NCI-H2227 treated with DMSO at 0.1 percent for 48 hours (cell line): ENCODE measurements around the gene TOM1L2.

Experiments
- DNase-seq: peaks from one replicate; lab custom pipeline; 2025; lab: John Stamatoyannopoulos, UW

The TOM1L2 gene

GRCh38 chr17:17994271-17995069 is 22.3 kb upstream of the TOM1L2 start:
- DNase-seq, result no peak

GRCh38 chr17:17993852-17994251 is 21.7 kb upstream of the TOM1L2 start:
- no peak for DNase-seq

GRCh38 chr17:17993366-17993765 is 21.2 kb upstream of the TOM1L2 start:
- no peak for DNase-seq

DNA sequence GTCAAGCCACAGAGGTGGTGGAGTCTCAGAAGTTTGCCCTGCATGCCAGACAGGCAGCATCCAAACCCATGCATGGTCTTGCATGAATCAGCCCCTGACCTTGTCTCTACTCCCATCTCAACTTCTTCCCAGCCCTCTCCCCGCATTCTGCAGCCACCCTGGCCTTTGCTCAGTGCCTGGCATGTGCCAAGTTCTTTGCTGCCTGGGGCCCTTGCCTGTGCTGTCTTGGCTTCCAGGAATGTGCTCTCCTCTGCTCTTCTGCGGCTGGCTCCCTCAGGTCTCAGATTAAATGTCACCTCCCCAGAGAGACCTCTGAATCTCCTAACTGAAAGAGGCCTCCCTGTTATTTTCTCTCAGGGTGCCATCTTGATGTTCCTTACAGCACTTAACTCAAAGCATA is 18.1 kb upstream of the TOM1L2 start:
- no peak for DNase-seq

- DNase-seq, result no peak
Observed at GRCh38 chr17:17989618-17990017, 17.4 kb upstream of the TOM1L2 start.

- DNase-seq, result no peak
Observed at GRCh38 chr17:17989081-17989480, 16.9 kb upstream of the TOM1L2 start.

DNA sequence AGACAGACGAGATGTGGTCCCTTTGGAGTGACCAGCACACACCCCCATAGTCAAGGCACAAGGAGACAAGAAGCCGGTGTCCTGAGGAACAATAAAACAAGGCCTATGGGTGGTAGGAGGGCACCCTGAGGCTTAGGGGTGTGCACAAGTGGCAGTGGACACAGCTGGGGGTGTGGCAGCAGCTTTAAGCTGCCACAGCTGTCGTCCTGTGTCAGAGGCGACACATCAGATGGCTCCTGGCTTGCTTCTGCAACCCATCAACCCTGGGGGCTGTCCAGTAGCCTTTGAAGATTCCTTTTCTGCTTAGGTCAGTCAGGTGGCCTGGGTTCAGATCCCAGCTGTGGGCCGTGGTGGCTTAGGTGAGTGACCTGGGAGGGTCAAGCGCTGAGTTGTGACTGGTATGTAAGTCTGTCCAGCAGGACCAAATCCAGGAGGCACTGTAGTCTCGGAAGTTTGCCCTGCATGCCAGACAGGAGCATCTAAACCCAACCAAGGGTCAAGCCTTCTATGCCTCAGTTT is 16.3 kb upstream of the TOM1L2 start:
- no peak for DNase-seq

- DNase-seq, result no peak
Observed at GRCh38 chr17:17987901-17988300, 15.7 kb upstream of the TOM1L2 start.

- DNase-seq, result no peak
Observed at GRCh38 chr17:17987187-17987896, 15.1 kb upstream of the TOM1L2 start.

DNA sequence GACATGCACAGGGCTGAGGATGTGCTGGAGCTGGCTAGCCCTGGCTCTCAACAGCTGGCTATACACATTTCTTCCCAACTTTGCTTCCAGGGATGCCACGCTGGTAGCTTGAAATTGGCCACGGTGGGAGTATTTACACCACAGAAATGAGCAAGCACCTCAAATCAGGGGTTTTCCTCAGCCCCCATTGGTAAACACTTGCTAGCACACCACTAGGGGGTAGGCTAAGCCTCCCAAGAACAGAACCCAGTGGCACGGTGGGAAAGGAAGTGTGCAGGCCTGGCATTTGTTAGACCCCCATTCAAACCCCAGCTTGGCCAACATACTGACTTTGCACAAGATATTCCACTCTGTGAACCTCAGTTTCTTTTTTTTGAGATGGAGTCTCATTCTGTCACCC is 13.4 kb upstream of the TOM1L2 start:
- no peak for DNase-seq

DNA sequence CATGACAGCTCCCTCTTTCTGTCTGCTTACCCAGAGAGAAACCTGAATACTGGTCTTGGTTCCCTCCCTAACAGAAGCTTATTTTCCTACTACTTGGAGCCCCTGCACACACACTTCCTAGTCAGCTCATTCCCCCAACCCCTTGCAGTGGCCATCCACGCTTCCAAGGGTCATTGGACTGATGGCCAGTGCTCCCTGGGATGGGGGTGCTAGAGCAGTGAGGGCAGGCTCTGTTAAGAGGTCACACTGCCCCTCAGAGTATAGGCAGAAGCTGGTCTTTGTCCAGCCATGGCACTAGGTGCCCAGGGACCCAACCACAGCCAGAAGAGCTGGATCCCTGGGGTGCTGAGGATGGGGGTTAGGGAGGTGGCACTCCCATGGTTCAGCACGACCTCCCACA is 13.0 kb upstream of the TOM1L2 start:
- DNase-seq, result no peak

DNA sequence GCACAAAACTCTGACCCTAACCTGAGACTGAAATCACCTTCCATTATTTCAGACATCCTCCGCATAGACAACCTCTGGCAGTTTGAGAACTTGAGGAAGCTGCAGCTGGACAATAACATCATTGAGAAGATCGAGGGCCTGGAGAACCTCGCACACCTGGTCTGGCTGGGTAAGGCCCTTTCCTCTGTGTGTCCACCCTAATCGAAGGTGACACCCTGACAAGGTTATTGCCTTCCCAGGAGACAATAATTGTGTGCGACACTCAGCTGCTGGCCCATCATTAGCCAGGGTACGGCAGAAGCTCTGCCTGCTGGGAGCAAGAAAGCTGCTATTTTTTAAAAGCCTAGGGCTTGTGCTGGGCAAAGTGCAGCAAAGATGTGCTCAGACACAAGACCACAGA is 11.6 kb upstream of the TOM1L2 start:
- no peak for DNase-seq

- no peak for DNase-seq
Observed at GRCh38 chr17:17983376-17983775, 11.2 kb upstream of the TOM1L2 start.

DNA sequence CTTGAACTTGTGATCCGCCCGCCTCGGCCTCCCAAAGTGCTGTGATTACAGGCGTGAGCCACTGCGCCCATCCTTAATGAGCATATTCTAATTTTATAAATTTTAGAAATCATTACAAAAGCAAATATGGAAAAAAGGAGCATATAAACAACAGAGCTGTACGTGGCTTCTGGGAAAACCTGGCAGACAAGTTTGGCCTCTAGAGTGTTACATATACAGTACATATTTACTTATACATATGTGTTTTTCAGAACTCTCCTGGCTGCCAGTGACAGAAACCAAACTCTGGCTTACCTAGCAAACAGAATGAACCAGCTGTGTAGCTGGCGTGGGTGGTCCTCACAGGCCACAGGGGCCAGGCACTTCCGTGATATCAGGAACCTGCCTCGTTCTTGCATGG is 10.6 kb upstream of the TOM1L2 start:
- DNase-seq, result no peak

DNA sequence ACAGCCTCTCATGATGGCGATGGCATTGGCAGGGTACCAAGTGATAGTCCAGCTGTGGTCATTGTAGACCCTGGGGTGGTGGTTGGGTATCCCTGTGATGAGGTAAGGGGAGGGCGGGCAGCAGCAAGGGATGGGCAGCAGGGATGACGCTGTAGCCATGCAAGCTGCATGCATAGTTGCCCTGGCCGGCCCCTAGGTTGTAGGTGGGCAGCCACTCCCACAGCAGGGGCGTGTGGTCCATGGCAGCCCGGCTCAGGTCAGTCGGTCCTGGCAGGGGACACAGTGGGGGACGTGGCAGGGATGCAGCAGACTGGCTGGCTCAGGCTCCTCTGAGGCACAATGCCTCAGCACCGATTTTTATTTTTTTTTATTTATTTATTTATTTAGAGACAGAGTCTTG is 9.1 kb upstream of the TOM1L2 start:
- DNase-seq, result no peak

GRCh38 chr17:17979778-17980177 is 7.6 kb upstream of the TOM1L2 start:
- no peak for DNase-seq

GRCh38 chr17:17978481-17979424 is 6.6 kb upstream of the TOM1L2 start:
- DNase-seq, result no peak

- no peak for DNase-seq
Observed at GRCh38 chr17:17976931-17977570, 4.9 kb upstream of the TOM1L2 start.

GRCh38 chr17:17975436-17975835 is 3.2 kb upstream of the TOM1L2 start:
- no peak for DNase-seq

- no peak for DNase-seq
Observed at GRCh38 chr17:17972952-17973254, 703 bp upstream of the TOM1L2 start.

- DNase-seq, result no peak
Observed at GRCh38 chr17:17971431-17972125, 622 bp downstream of the TOM1L2 start.
